Endodermal cell (in vitro differentiated cells): ENCODE measurements around the gene CPOX. TPM values are rescaled to one million over a fixed set of nuclear protein-coding genes. Genes with fewer than 3 reads are reported as not detected.

ENCODE experiments used
- DNase-seq: peaks from one replicate; pipeline ENCODE4 v3.0.0-alpha.2; 2017
- H3K27ac ChIP-seq: 2 replicates; pipeline ENCODE4 v1.5.1; 2013; ENCODE audit warnings: mild to moderate bottlenecking, low read depth, low read length, moderate library complexity
- H3K27me3 ChIP-seq: 2 replicates; pipeline ENCODE4 v1.6.1; 2013; ENCODE audit warnings: mild to moderate bottlenecking, low read length, moderate library complexity; ENCODE audit not compliant: insufficient read depth, control insufficient read depth, poor library complexity, severe bottlenecking
- H3K36me3 ChIP-seq: 2 replicates; pipeline ENCODE4 v1.7.0; 2013; ENCODE audit warnings: mild to moderate bottlenecking, low read length, moderate library complexity; ENCODE audit not compliant: control insufficient read depth, insufficient read depth
- H3K4me1 ChIP-seq: one replicate; pipeline ENCODE4 v1.7.0; 2013; ENCODE audit warnings: low read length; ENCODE audit not compliant: control insufficient read depth, insufficient read depth
- H3K4me3 ChIP-seq: 2 replicates; pipeline ENCODE4 v1.5.1; 2013; ENCODE audit warnings: mild to moderate bottlenecking, low read length, moderate library complexity
- H3K9ac ChIP-seq: 2 replicates; pipeline ENCODE4 v1.6.1; 2013; ENCODE audit warnings: mild to moderate bottlenecking, low read length, moderate library complexity; ENCODE audit not compliant: poor library complexity, severe bottlenecking; ENCODE audit errors: extremely low read depth
- H3K9me3 ChIP-seq: 2 replicates; pipeline ENCODE4 v1.6.1; 2013; ENCODE audit warnings: mild to moderate bottlenecking, low read length, moderate library complexity; ENCODE audit not compliant: control insufficient read depth
- H3K27ac Mint-ChIP-seq: 2 replicates; pipeline ENCODE4 v1.8.0; 2020; ENCODE audit warnings: mixed read lengths
- H3K27me3 Mint-ChIP-seq: 2 replicates; pipeline ENCODE4 v1.8.0; 2021; ENCODE audit warnings: mild to moderate bottlenecking, mixed read lengths; ENCODE audit not compliant: insufficient read depth
- H3K36me3 Mint-ChIP-seq: 2 replicates; pipeline ENCODE4 v1.8.0; 2020; ENCODE audit warnings: low read depth, mixed read lengths
- H3K4me1 Mint-ChIP-seq: 2 replicates; pipeline ENCODE4 v1.8.0; 2020; ENCODE audit warnings: mixed read lengths
- H3K4me3 Mint-ChIP-seq: 2 replicates; pipeline ENCODE4 v1.8.0; 2020; ENCODE audit warnings: mild to moderate bottlenecking, moderate library complexity, mixed read lengths
- H3K9me3 Mint-ChIP-seq: 2 replicates; pipeline ENCODE4 v1.8.0; 2020; ENCODE audit warnings: mild to moderate bottlenecking, mixed read lengths
- CTCF ChIP-seq: fragments of 200-600 bp; sonication (generic); conservative IDR thresholded peaks from 2 replicates; pipeline ENCODE4 v1.5.0; 2021; ENCODE audit warnings: antibody characterized with exemption, mild to moderate bottlenecking
- WGBS, 2 experiments: methylation state at CpG; one replicate each; pipeline versions ENCODE4 v1.1.5 to v1.1.7; 2013; ENCODE audit warnings: missing lambda C conversion rate in 2 of 2, mixed read lengths in 1 of 2; ENCODE audit not compliant: insufficient coverage in 1 of 2, insufficient read length in 1 of 2; 5-methylcytosine and 5-hydroxymethylcytosine counted together
- total RNA-seq, 2 donors: library from RNA; stranded (reverse); fragmentation: NEBNext Ultra II Directional in 1 of 2; extraction: Animal tissue kit (Norgen Biotek cat#: 25700) in 1 of 2; gene quantifications; 2 replicates in 1 of 2; 3 replicates in 1 of 2; pipeline ENCODE4 v1.2.1, GENCODE V29; 2021

Gene CPOX
- total RNA-seq, 2 donors from 2014 or later = 18.0 to 20.3 TPM

- Mint-ChIP-seq H3K4me1 (peaks cover 9% of the 10 kb centered on the region), H3K27me3 (no peaks in the 10 kb centered on the region), H3K4me3 (no peak overlapping the region), H3K27ac (no peak overlapping the region), H3K36me3 (no peaks in the 10 kb centered on the region), H3K9me3 (no peaks in the 10 kb centered on the region)
- no peak for TF ChIP-seq CTCF
- Histone ChIP-seq H3K9me3 (no peaks in the 10 kb centered on the region), H3K27me3 (no peaks in the 10 kb centered on the region), H3K4me3 (no peak overlapping the region), H3K27ac (no peak overlapping the region), H3K9ac (no peak overlapping the region), H3K4me1 (no peaks in the 10 kb centered on the region), H3K36me3 (no peaks in the 10 kb centered on the region)
- 92 to 100% methylated on average over 3 to 5 of the region's 5 CpGs for WGBS, 2 experiments
- no peak for DNase-seq
Measured at GRCh38 chr3:98545940-98546339, 47.5 kb downstream of the CPOX start.

- Mint-ChIP-seq H3K4me1 (peaks cover 9% of the 10 kb centered on the region), H3K27me3 (no peaks in the 10 kb centered on the region), H3K27ac (no peak overlapping the region), H3K4me3 (no peak overlapping the region), H3K36me3 (no peaks in the 10 kb centered on the region), H3K9me3 (no peaks in the 10 kb centered on the region)
- H3K9me3 ChIP-seq = no peaks in the 10 kb centered on the region
- H3K4me1 ChIP-seq = no peaks in the 10 kb centered on the region
- TF ChIP-seq CTCF = no peak
- no peak for DNase-seq
- no peak overlapping the region for H3K4me3 ChIP-seq
- H3K27me3 ChIP-seq = no peaks in the 10 kb centered on the region
- no peak overlapping the region for H3K9ac ChIP-seq
- H3K27ac ChIP-seq = no peak overlapping the region
- 97 to 100% methylated on average over 1 of the region's 1 CpG for WGBS, 2 experiments
- no peaks in the 10 kb centered on the region for H3K36me3 ChIP-seq
Measured at GRCh38 chr3:98542623-98543022, 50.8 kb downstream of the CPOX start.

GRCh38 chr3:98541695-98542094, 51.7 kb downstream of the CPOX start:
- no peak for TF ChIP-seq CTCF
- H3K4me3 ChIP-seq = no peak overlapping the region
- Mint-ChIP-seq H3K27me3 (no peaks in the 10 kb centered on the region), H3K9me3 (no peaks in the 10 kb centered on the region), H3K4me1 (peaks cover 9% of the 10 kb centered on the region), H3K27ac (no peak overlapping the region), H3K4me3 (no peak overlapping the region), H3K36me3 (no peaks in the 10 kb centered on the region)
- H3K9me3 ChIP-seq = no peaks in the 10 kb centered on the region
- no peak for DNase-seq
- no peaks in the 10 kb centered on the region for H3K4me1 ChIP-seq
- H3K27me3 ChIP-seq = no peaks in the 10 kb centered on the region
- H3K27ac ChIP-seq = no peak overlapping the region
- no peak overlapping the region for H3K9ac ChIP-seq
- H3K36me3 ChIP-seq = no peaks in the 10 kb centered on the region
- 95% methylated on average over 1 of the region's 1 CpG; no CpG with 5 or more reads in 1 of the 2 experiments for WGBS, 2 experiments
